PC-3 (cell line): ENCODE measurements around the gene SETDB1.

Experiments used
- CTCF ChIP-seq: fragments of 300-600 bp; sonication (generic); conservative IDR thresholded peaks from 2 replicates; pipeline ENCODE4 v1.5.1; 2017; ENCODE audit warnings: antibody characterized with exemption, low read depth, mild to moderate bottlenecking, low read length
- EZH2 ChIP-seq: fragments of 300-600 bp; sonication (generic); IDR thresholded peaks from one replicate; pipeline ENCODE4 v1.6.1; 2017; ENCODE audit warnings: antibody characterized with exemption, mild to moderate bottlenecking, low read length; ENCODE audit not compliant: unreplicated experiment
- EZH2phosphoT487 ChIP-seq: fragments of 300-600 bp; sonication (generic); IDR thresholded peaks from 2 replicates; pipeline ENCODE4 v1.6.1; 2018; ENCODE audit warnings: mild to moderate bottlenecking, antibody characterized with exemption, low read length, borderline replicate concordance

- TF ChIP-seq CTCF (no peak), EZH2 (no peak), EZH2phosphoT487 (no peak)
Measured at GRCh38 chr1:151008244-151009205, 82.4 kb downstream of the SETDB1 start, which contains the start of gene PRUNE1.
